ENCODE measurements around the gene NTF3. TPM values are rescaled to one million over a fixed set of nuclear protein-coding genes. Genes with fewer than 3 reads are reported as not detected.
"Not testable (repeated sequence)": the region's sequence is repeated elsewhere in the genome, so short reads cannot be mapped to it uniquely, and the experiment has no call there.

Gene NTF3
- total RNA-seq, 6 experiments from 2014 or later, result 1.1 to 4.0 (median 2.6) TPM

GRCh38 chr12:5535541-5535940, 103.6 kb downstream of the NTF3 start:
- no peaks in the 10 kb centered on the region for H3K36me3 ChIP-seq
- TF ChIP-seq CTCF (IDR thresholded peaks at IDR 0.05), result no peak
- no peaks in the 10 kb centered on the region for H3K27me3 ChIP-seq
- H3K27ac ChIP-seq, result no peak overlapping the region
- H3K4me1 ChIP-seq, result no peaks in the 10 kb centered on the region
- 100% methylated on average over 1 of the region's 3 CpGs for WGBS (ENCODE audit: insufficient coverage, low coverage, low lambda C conversion rate, missing lambda C conversion rate)
- no peaks in the 10 kb centered on the region for H3K9me3 ChIP-seq
- intact Hi-C loops (cut with DNase I), result no loop called here
- no peak overlapping the region for H3K4me3 ChIP-seq
- peak in 1 of 4 donors; percentile 14 for ATAC-seq
- DNase-seq, result no peak

GRCh38 chr12:5537026-5537615, 105.2 kb downstream of the NTF3 start:
- H3K4me1 ChIP-seq; DNase-seq; H3K27ac ChIP-seq; ATAC-seq; H3K9me3 ChIP-seq; intact Hi-C loops (cut with DNase I); H3K4me3 ChIP-seq; H3K36me3 ChIP-seq; H3K27me3 ChIP-seq: not testable (repeated sequence)
- WGBS (ENCODE audit: insufficient coverage, low coverage, low lambda C conversion rate, missing lambda C conversion rate), result 24% methylated on average over 10 of the region's 13 CpGs

GRCh38 chr12:5537771-5538170, 105.9 kb downstream of the NTF3 start:
- H3K4me1 ChIP-seq, result no peaks in the 10 kb centered on the region
- no peaks in the 10 kb centered on the region for H3K9me3 ChIP-seq
- WGBS (ENCODE audit: insufficient coverage, low coverage, low lambda C conversion rate, missing lambda C conversion rate), result 74% methylated on average over 8 of the region's 8 CpGs
- H3K27ac ChIP-seq, result no peak overlapping the region
- H3K4me3 ChIP-seq, result no peak overlapping the region
- ATAC-seq, result no peak
- intact Hi-C loops (cut with DNase I), result no loop called here
- TF ChIP-seq POLR2A (IDR thresholded peaks at IDR 0.05), result no peak
- no peak for TF ChIP-seq CTCF (IDR thresholded peaks at IDR 0.05)
- no peaks in the 10 kb centered on the region for H3K36me3 ChIP-seq
- H3K27me3 ChIP-seq, result no peaks in the 10 kb centered on the region
- DNase-seq, result no peak

All from right lobe of liver (tissue), 6 donors.